ENCODE data around the gene ST6GALNAC6.
"Not testable (repeated sequence)": the region's sequence is repeated elsewhere in the genome, so short reads cannot be mapped to it uniquely, and the experiment has no call there.

Gene ST6GALNAC6

DNA sequence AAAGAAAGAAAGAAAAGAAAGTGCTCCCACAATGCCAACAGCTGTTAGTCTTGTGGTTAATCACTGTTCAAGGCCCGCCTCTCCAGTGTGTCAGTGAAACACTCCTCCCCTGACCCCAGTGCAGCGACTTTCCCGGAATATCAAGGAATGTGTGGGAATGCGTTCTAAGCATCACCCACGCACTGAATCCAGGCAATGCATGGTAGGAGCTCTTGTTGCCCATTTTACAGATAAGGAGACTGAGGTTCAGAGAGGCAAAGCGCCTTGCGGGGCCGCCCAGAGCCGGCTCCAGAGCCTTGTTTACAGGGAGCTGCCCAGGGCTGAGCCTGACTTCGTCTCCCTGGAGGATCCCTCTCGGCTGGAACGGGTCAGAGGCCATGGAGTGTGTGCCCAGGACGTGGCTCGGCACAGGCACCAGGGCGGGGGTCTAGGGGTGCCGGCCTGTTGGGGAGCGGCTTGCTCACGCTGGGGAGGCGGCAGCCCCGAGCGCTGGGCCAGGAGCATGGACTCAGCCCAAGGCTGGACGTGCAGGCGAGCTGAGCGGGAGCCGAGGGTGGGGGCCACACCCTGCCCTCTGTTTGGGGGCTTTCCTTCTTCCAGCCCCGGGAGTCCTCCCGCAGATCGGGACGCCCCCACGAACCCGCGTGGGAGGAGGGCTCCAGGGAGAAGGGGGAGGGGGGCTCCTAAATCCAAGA, 823 bp downstream of the ST6GALNAC6 start:
- H3K4me3 ChIP-seq (ENCODE audit: low read length): peak overlapping the region; percentile 85; the same call in 1 of the 2 replicates

GRCh38 chr9:127897193-127897692, 2.2 kb downstream of the ST6GALNAC6 start:
- no peak overlapping the region for H3K4me3 ChIP-seq (ENCODE audit: low read length)
- no peak for TF ChIP-seq ZNF274 (IDR thresholded peaks at IDR 0.05; ENCODE audit: low read depth, low read length)

More for the DNA sequence above, 823 bp downstream of the ST6GALNAC6 start:
- TF ChIP-seq ZNF274 (IDR thresholded peaks at IDR 0.05; ENCODE audit: low read depth, low read length): no peak

GRCh38 chr9:127896395-127897192, 2.8 kb downstream of the ST6GALNAC6 start:
- H3K4me3 ChIP-seq (ENCODE audit: low read length): no peak overlapping the region
- no peak for TF ChIP-seq ZNF274 (IDR thresholded peaks at IDR 0.05; ENCODE audit: low read depth, low read length)

- no peak overlapping the region for H3K4me3 ChIP-seq (ENCODE audit: low read length)
- TF ChIP-seq ZNF274 (IDR thresholded peaks at IDR 0.05; ENCODE audit: low read depth, low read length): no peak
Observed at GRCh38 chr9:127895811-127896210, 3.6 kb downstream of the ST6GALNAC6 start.

DNA sequence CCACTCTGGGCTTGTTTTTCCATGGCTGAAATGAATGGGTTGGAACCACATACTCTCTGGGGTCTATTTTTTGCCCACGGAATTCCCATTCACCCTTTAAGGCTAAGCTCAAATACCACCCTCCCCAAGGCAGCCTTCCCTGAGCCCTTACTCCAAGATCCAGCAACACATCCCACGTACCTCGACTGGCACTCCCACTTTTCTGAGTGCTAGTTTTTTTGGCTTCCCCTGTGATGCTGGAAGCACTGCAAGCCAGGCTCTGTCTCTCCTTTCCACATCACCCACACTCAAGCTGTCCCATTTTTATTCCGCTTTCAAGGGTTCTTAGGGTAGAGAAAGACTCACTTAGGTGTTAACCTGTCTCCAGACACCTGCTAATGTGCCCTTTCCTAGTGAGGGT, 6.0 kb downstream of the ST6GALNAC6 start:
- no peak for TF ChIP-seq ZNF274 (IDR thresholded peaks at IDR 0.05; ENCODE audit: low read depth, low read length)
- no peak overlapping the region for H3K4me3 ChIP-seq (ENCODE audit: low read length)

DNA sequence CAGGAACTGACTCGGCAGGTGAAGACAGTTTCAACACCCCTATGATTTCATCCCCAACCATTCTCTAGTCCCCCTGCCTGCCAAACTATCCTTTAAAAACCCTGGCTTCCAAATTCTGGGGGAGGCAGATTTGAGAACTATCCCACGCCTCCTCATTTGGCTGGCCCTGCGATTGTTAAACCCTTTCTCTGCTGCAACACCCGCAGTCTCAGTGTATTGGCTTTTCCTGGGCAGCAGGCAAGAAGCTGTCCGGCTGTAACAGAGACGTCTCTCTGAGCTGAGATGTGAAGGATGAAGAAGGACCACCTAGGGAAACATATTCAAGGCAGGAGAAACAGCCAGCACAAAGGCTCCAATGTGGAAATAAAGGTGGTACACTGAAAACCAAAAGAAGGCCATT, 6.6 kb downstream of the ST6GALNAC6 start:
- no peak for TF ChIP-seq ZNF274 (IDR thresholded peaks at IDR 0.05; ENCODE audit: low read depth, low read length)
- H3K4me3 ChIP-seq (ENCODE audit: low read length): no peak overlapping the region

GRCh38 chr9:127890053-127890452, 9.3 kb downstream of the ST6GALNAC6 start:
- no peak for TF ChIP-seq ZNF274 (IDR thresholded peaks at IDR 0.05; ENCODE audit: low read depth, low read length)
- no peak overlapping the region for H3K4me3 ChIP-seq (ENCODE audit: low read length)

DNA sequence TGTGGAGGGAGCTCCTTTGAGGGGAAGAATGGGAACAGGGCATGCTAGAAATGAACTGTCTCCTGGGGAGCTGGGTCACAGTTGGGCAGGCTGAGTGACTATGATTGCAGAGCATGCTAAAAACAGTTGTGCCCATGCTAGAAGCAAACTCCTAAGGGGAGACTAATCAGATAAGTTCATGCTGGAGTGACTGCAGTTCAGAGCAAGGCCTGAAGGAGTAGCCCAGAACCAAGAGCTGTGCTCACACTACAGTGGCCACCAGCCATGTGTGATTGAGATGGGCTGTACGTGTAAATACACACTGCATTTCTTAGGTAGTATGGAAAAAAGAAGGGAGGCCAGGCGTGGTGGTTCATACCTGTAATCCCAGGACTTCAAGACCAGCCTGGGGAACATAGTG, 11.6 kb downstream of the ST6GALNAC6 start:
- no peak overlapping the region for H3K4me3 ChIP-seq (ENCODE audit: low read length)
- TF ChIP-seq ZNF274 (IDR thresholded peaks at IDR 0.05; ENCODE audit: low read depth, low read length): no peak

DNA sequence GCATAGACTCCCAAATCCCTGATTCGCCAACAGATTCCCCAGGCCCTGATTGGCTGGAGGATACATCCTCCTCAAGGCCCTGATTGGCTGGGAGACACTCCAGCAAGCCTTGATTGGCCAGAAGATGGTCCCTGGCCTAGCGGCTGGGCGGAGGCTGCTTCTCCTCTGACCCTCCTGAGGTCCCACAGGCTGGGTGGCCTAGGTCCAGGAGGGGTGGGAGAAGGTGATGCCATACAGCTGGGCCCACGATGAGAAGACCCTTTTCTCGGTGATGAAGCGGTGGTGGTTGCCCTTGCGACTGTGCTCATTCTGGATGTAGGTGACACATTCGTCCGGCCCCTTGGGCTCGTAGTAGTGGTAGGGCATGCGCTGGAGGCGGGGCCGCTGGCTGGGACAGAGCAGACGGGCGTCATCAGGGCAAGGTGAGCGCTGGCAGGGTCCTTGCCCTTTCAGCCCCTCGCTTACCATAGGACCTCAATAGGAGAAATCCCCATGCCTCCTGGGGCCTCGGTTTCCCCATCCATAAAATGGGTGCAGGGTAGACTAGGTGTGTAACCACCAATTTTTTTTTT, 12.9 kb downstream of the ST6GALNAC6 start:
- TF ChIP-seq ZNF274 (IDR thresholded peaks at IDR 0.05; ENCODE audit: low read depth, low read length): no peak

DNA sequence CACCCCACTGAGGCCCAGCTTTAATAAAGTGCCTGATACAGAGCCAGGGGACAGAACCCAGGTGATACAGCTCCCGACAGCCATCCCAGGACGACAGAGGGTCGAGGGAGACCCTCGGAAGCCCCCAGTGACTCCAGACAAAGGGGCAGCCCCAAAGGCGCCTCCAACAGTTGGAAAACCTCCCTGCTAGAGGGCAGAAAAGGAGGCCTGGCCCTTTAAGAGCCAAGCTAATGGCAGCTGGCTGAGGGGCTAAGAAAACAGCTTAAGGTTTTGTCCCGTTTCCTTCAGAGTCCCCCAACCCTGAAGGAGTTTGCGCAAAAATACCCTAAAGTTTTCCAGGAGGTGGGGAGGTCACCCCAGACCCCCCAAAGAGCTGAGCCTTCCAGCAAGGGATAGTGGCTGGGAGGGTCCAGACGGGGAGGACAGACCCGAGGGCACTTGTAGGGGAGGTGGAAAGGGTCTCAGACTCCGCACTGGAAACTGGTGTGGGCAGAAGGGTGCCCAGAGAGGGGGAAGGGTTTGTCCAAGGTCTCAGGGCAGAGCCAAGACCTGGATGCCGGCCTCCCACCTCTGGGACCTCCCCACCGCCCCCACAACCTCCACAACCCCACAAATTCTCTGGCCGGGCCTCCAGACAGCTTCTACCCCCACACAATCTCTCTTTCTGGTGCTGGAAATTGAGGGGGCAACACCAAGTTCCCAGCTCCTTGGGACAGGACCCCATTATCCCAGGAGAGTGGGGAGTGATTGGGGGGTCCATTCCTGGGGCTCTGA, 13.7 kb downstream of the ST6GALNAC6 start:
- no peak for TF ChIP-seq ZNF274 (IDR thresholded peaks at IDR 0.05; ENCODE audit: low read depth, low read length)
- no peak overlapping the region for H3K4me3 ChIP-seq (ENCODE audit: low read length)

More for the DNA sequence above, 12.9 kb downstream of the ST6GALNAC6 start:
- no peak overlapping the region for H3K4me3 ChIP-seq (ENCODE audit: low read length)

- H3K4me3 ChIP-seq (ENCODE audit: low read length): no peak overlapping the region
- no peak for TF ChIP-seq ZNF274 (IDR thresholded peaks at IDR 0.05; ENCODE audit: low read depth, low read length)
Observed at GRCh38 chr9:127884976-127885490, 14.4 kb downstream of the ST6GALNAC6 start.

GRCh38 chr9:127884427-127884911, 14.9 kb downstream of the ST6GALNAC6 start:
- TF ChIP-seq ZNF274 (IDR thresholded peaks at IDR 0.05; ENCODE audit: low read depth, low read length): no peak
- H3K4me3 ChIP-seq (ENCODE audit: low read length): no peak overlapping the region

- TF ChIP-seq ZNF274 (IDR thresholded peaks at IDR 0.05; ENCODE audit: low read depth, low read length): no peak
- no peak overlapping the region for H3K4me3 ChIP-seq (ENCODE audit: low read length)
Observed at GRCh38 chr9:127883959-127884358, 15.4 kb downstream of the ST6GALNAC6 start.

- not testable (repeated sequence) for H3K4me3 ChIP-seq (ENCODE audit: low read length)
Observed at GRCh38 chr9:127881715-127882114, 17.7 kb downstream of the ST6GALNAC6 start.
